HepG2 (cell line): ENCODE data around the gene VPS37D. TPM values are rescaled to one million over a fixed set of nuclear protein-coding genes. Genes with fewer than 3 reads are reported as not detected.

ENCODE experiments used
- ATF7 ChIP-seq, 2 experiments: fragments of 450-650 bp in 1 of 2; sonication (generic) in 1 of 2; formaldehyde crosslinking in 1 of 2; IDR thresholded peaks; 2 replicates each; pipeline versions ENCODE4 v1.4.0 to v1.6.1; 2016 to 2020; ENCODE audit warnings: antibody characterized with exemption in 1 of 2, mild to moderate bottlenecking in 1 of 2, missing genetic modification reagents in 1 of 2
- BHLHE40 ChIP-seq: IDR thresholded peaks from 2 replicates; pipeline ENCODE4 v1.6.1; 2011; ENCODE audit warnings: low read length, improper control_type of control experiment
- EEA1 ChIP-seq: sonication (generic); formaldehyde crosslinking; IDR thresholded peaks from 2 replicates; pipeline ENCODE4 v1.5.1; 2020; ENCODE audit warnings: mild to moderate bottlenecking, missing genetic modification reagents, borderline replicate concordance
- ESRRA ChIP-seq: sonication (generic); formaldehyde crosslinking; IDR thresholded peaks from 2 replicates; pipeline ENCODE4 v1.5.1; 2020; ENCODE audit warnings: mild to moderate bottlenecking, low read depth, missing genetic modification reagents
- KDM4B ChIP-seq: sonication (generic); formaldehyde crosslinking; IDR thresholded peaks from 2 replicates; pipeline ENCODE4 v1.4.0; 2020; ENCODE audit warnings: missing genetic modification reagents
- KLF16 ChIP-seq, 2 experiments: sonication (generic) in 1 of 2; formaldehyde crosslinking in 1 of 2; IDR thresholded peaks; 2 replicates each; pipeline versions ENCODE4 v1.6.1 to v1.8.0; 2016 to 2023; ENCODE audit warnings: missing genetic modification reagents in 2 of 2, missing compliant biosample characterization in 1 of 2
- LCORL ChIP-seq, 2 experiments: fragments of 450-650 bp in 1 of 2; sonication (generic) in 1 of 2; formaldehyde crosslinking in 1 of 2; IDR thresholded peaks; 2 replicates each; pipeline versions ENCODE4 v1.5.0 to v1.6.1; 2017 to 2020; ENCODE audit warnings: antibody characterized with exemption in 1 of 2, missing genetic modification reagents in 1 of 2
- MEF2D ChIP-seq: sonication (generic); formaldehyde crosslinking; IDR thresholded peaks from 2 replicates; pipeline ENCODE4 v1.5.1; 2020; ENCODE audit warnings: mild to moderate bottlenecking, missing genetic modification reagents
- PAX8 ChIP-seq: sonication (generic); formaldehyde crosslinking; IDR thresholded peaks from 2 replicates; pipeline ENCODE4 v1.8.0; 2022; ENCODE audit warnings: mild to moderate bottlenecking, missing genetic modification reagents, borderline replicate concordance
- PHF8 ChIP-seq: sonication (generic); formaldehyde crosslinking; IDR thresholded peaks from 2 replicates; pipeline ENCODE4 v1.5.0; 2020; ENCODE audit warnings: missing genetic modification reagents
- POGZ ChIP-seq: sonication (generic); formaldehyde crosslinking; IDR thresholded peaks from 2 replicates; pipeline ENCODE4 v1.4.0; 2020; ENCODE audit warnings: mild to moderate bottlenecking, missing genetic modification reagents
- TBP ChIP-seq: sonication (generic); formaldehyde crosslinking; IDR thresholded peaks from 2 replicates; pipeline ENCODE4 v1.5.0; 2020; ENCODE audit warnings: missing genetic modification reagents
- TCF7L2 ChIP-seq: IDR thresholded peaks from 2 replicates; pipeline ENCODE4 v1.6.1; 2011; ENCODE audit warnings: mild to moderate bottlenecking, low read depth, low read length, moderate library complexity
- TFDP1 ChIP-seq: IDR thresholded peaks from 2 replicates; pipeline ENCODE4 v1.6.1; 2016; ENCODE audit warnings: missing compliant biosample characterization, missing genetic modification reagents, borderline replicate concordance
- XRCC5 ChIP-seq: fragments of 200-400 bp; formaldehyde crosslinking; optimal IDR thresholded peaks from 2 replicates; pipeline ENCODE3; 2017; ENCODE audit warnings: mild to moderate bottlenecking, low read length
- ZBTB7B ChIP-seq: sonication (generic); formaldehyde crosslinking; IDR thresholded peaks from 2 replicates; pipeline ENCODE4 v1.4.0; 2020; ENCODE audit warnings: missing genetic modification reagents
- ZNF17 ChIP-seq: sonication (generic); formaldehyde crosslinking; IDR thresholded peaks from 2 replicates; pipeline ENCODE4 v1.5.0; 2020; ENCODE audit warnings: mild to moderate bottlenecking, missing genetic modification reagents
- ZNF296 ChIP-seq: sonication (generic); formaldehyde crosslinking; conservative IDR thresholded peaks from 2 replicates; pipeline ENCODE4 v1.5.0; 2020; ENCODE audit warnings: mild to moderate bottlenecking, missing genetic modification reagents
- ZNF556 ChIP-seq: sonication (generic); formaldehyde crosslinking; IDR thresholded peaks from 2 replicates; pipeline ENCODE4 v1.4.0; 2020; ENCODE audit warnings: mild to moderate bottlenecking, missing genetic modification reagents, borderline replicate concordance
- ZNF619 ChIP-seq: sonication (generic); formaldehyde crosslinking; IDR thresholded peaks from 2 replicates; pipeline ENCODE4 v1.4.0; 2020; ENCODE audit warnings: mild to moderate bottlenecking, missing genetic modification reagents
- ZNF782 ChIP-seq: sonication (generic); formaldehyde crosslinking; IDR thresholded peaks from 2 replicates; pipeline ENCODE4 v1.4.0; 2020; ENCODE audit warnings: missing genetic modification reagents, mild to moderate bottlenecking, borderline replicate concordance
- polyA plus RNA-seq, 8 experiments: library from polyadenylated mRNA; depleted of rRNA in 3 of 8; stranded (reverse) in 7 of 8; unstranded in 1 of 8; fragments of >200 nt; fragmentation: Illumina TruSeq in 4 of 8; extraction: Trizol in 4 of 8; gene quantifications; 2 replicates each; pipeline versions ENCODE4 v1.2.1 to v1.2.3, GENCODE V29; 2011 to 2016; ENCODE audit warnings: low read depth in 4 of 8, missing spikeins in 1 of 8, mixed read lengths in 1 of 8; ENCODE audit not compliant: insufficient read depth in 1 of 8
- total RNA-seq, 5 experiments: library from RNA; depleted of rRNA; stranded (reverse); fragments of >200 nt; fragmentation: Illumina TruSeq; extraction: Trizol; gene quantifications; 2 replicates each; pipeline ENCODE4 v1.2.3, GENCODE V29; 2016; ENCODE audit warnings: low read depth in 1 of 5
- TF ChIP-seq, protein P1 (sequence below): sonication (generic); formaldehyde crosslinking; IDR thresholded peaks from 2 replicates; pipeline ENCODE4 v1.5.1; 2020; ENCODE audit warnings: missing genetic modification reagents, mild to moderate bottlenecking, borderline replicate concordance
- TF ChIP-seq, protein P2 (sequence below): sonication (generic); formaldehyde crosslinking; IDR thresholded peaks from 2 replicates; pipeline ENCODE4 v1.5.0; 2020; ENCODE audit warnings: mild to moderate bottlenecking, missing genetic modification reagents
- TF ChIP-seq, protein P3 (sequence below): IDR thresholded peaks from 2 replicates; pipeline ENCODE4 v1.6.1; 2012; ENCODE audit warnings: inconsistent platforms

Gene VPS37D
- total and polyA plus RNA-seq, 2 of the 13 experiments (the other 11 are each of a cell fraction or from before 2014, with no cell fraction given): 3.8 to 6.3 TPM

DNA sequence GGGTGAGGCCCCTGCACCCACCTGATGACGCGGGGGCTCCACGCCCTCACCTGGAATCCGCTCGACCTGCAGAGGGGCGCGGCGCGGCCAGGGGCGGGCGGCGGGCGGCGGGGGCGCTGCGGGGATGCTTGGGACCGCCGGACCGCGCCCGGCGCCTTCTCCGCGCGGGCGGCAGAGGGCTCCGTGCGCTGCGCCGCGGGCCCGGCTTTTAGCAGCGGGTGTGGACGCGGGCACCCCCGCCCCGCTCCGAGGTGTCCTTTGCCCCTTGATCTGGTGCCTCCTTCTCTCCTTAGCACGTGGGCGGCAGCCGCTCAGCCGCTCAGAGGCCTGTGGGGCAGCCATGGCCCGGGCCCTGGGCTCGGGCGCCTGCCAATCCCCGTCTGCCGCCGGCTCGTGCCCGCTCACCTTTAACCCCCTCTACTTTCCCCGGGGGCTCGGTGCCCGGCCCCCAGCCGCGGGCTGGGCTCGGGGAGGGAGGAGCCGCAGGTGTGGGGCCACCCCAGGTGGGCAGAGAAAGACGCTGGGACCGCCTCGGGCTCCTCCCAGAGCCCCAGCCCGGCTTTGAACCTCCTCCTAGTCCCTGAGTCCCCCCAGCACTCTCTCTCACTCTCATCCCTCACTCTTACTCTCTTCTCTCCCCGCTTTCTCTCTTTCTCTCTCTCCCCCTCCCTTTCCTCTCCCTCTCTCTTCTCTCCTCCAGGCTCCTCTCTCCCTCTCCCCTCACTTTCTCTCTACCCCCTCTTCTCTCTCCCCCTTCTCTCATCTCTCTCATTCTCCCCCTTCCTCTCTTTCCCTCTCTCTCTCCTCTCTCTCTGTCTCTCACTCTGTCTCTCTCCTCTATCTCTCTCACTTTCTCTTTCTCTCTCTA, 19.7 kb upstream of the VPS37D start (continued):
- TF ChIP-seq, protein P1, sequence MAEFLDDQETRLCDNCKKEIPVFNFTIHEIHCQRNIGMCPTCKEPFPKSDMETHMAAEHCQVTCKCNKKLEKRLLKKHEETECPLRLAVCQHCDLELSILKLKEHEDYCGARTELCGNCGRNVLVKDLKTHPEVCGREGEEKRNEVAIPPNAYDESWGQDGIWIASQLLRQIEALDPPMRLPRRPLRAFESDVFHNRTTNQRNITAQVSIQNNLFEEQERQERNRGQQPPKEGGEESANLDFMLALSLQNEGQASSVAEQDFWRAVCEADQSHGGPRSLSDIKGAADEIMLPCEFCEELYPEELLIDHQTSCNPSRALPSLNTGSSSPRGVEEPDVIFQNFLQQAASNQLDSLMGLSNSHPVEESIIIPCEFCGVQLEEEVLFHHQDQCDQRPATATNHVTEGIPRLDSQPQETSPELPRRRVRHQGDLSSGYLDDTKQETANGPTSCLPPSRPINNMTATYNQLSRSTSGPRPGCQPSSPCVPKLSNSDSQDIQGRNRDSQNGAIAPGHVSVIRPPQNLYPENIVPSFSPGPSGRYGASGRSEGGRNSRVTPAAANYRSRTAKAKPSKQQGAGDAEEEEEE (CRISPR knock-in tag): no peak
- TF ChIP-seq XRCC5 (peak; percentile 27), TCF7L2 (no peak), ESRRA (CRISPR knock-in tag) (no peak), ZNF17 (CRISPR knock-in tag) (no peak), EEA1 (CRISPR knock-in tag) (no peak), MEF2D (CRISPR knock-in tag) (0 out of 2 replicates have a peak, but pooled peaks have one; percentile 63), ZBTB7B (peak; percentile 80), POGZ (CRISPR knock-in tag) (peak; percentile 41; the same call in 1 of the 2 replicates), PHF8 (peak; percentile 53), BHLHE40 (peak; percentile 77), ZNF296 (CRISPR knock-in tag) (no peak), PAX8 (CRISPR knock-in tag) (0 out of 2 replicates have a peak, but pooled peaks have one; percentile 40), ZNF782 (no peak), ZNF619 (CRISPR knock-in tag) (no peak), KLF16 (CRISPR knock-in tag; IDR thresholded peaks at IDR 0.05) (peak in 1 of 2 experiments; percentile 85; a peak in 1 of 4 replicates), KDM4B (CRISPR knock-in tag) (peak; percentile 68; the same call in 1 of the 2 replicates), TFDP1 (peak; percentile 82), ATF7 (IDR thresholded peaks at IDR 0.05) (no peak), ATF7 (CRISPR knock-in tag; IDR thresholded peaks at IDR 0.05) (no peak), LCORL (IDR thresholded peaks at IDR 0.05) (no peak), LCORL (CRISPR knock-in tag; IDR thresholded peaks at IDR 0.05) (peak; percentile 91), TBP (CRISPR knock-in tag) (no peak), ZNF556 (peak; percentile 73; the same call in 1 of the 2 replicates)
- TF ChIP-seq, protein P2, sequence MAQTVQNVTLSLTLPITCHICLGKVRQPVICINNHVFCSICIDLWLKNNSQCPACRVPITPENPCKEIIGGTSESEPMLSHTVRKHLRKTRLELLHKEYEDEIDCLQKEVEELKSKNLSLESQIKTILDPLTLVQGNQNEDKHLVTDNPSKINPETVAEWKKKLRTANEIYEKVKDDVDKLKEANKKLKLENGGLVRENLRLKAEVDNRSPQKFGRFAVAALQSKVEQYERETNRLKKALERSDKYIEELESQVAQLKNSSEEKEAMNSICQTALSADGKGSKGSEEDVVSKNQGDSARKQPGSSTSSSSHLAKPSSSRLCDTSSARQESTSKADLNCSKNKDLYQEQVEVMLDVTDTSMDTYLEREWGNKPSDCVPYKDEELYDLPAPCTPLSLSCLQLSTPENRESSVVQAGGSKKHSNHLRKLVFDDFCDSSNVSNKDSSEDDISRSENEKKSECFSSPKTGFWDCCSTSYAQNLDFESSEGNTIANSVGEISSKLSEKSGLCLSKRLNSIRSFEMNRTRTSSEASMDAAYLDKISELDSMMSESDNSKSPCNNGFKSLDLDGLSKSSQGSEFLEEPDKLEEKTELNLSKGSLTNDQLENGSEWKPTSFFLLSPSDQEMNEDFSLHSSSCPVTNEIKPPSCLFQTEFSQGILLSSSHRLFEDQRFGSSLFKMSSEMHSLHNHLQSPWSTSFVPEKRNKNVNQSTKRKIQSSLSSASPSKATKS (CRISPR knock-in tag): peak; percentile 56; the same call in 1 of the 2 replicates
- TF ChIP-seq, protein P3, sequence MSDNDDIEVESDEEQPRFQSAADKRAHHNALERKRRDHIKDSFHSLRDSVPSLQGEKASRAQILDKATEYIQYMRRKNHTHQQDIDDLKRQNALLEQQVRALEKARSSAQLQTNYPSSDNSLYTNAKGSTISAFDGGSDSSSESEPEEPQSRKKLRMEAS: peak; percentile 96
